ENCODE measurements around the gene C1orf53. TPM values are rescaled to one million over a fixed set of nuclear protein-coding genes. Genes with fewer than 3 reads are reported as not detected.

The C1orf53 gene
- total and polyA plus RNA-seq, 2 of the 4 experiments (the other 2 are of a cell fraction): 4.8 to 7.0 TPM

DNA sequence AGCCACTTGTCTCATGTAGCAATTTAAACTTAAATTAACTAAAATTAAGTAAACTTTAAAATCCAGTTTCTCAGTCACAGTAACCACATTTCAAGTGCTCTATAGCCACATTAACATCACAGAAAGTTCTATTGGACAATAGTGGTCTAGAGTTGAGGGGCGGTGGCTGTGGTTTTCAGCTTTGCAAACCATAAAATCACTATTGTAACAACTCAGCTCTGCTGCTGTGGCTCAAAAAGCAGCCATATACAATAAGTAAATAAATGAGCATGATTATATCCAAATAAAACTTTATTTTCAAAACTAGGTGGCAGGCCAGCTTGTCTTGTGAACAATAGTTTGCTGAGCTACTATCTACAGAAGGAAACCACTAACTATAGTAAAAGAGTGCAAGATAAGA, 43.4 kb upstream of the C1orf53 start:
- Histone ChIP-seq H2BK5ac (ENCODE audit: low read depth, low read length, poor library complexity, severe bottlenecking) (no peak overlapping the region), H3K27me3 (ENCODE audit: control insufficient read depth, insufficient read depth, low read length) (no peaks in the 10 kb centered on the region), H3K14ac (replicated peaks; ENCODE audit: low read depth, low read length) (no peak overlapping the region), H3K9me1 (ENCODE audit: insufficient read depth, low read length) (no peaks in the 10 kb centered on the region), H3K9me3 (ENCODE audit: control insufficient read depth, insufficient read depth, low read length) (no peaks in the 10 kb centered on the region), H3K27ac (ENCODE audit: insufficient read depth, low read length) (no peak overlapping the region), H3K23ac (ENCODE audit: low read depth, low read length) (no peak overlapping the region), H2AFZ (replicated peaks; ENCODE audit: low read length, poor library complexity) (no peak overlapping the region), H3K56ac (ENCODE audit: extremely low read depth, insufficient read depth, low read length) (no peak overlapping the region), H4K20me1 (ENCODE audit: insufficient read depth, low read length) (no peaks in the 10 kb centered on the region), H2BK120ac (ENCODE audit: low read depth, low read length) (no peak overlapping the region), H4K8ac (ENCODE audit: low read depth in 2 of 2, low read length in 2 of 2) (no peak overlapping the region), H2AK5ac (ENCODE audit: low read depth, low read length) (no peak overlapping the region), H4K5ac (ENCODE audit: low read depth, low read length) (no peak overlapping the region), H3K4me2 (ENCODE audit: low read depth, low read length) (no peak overlapping the region), H4K91ac (ENCODE audit: insufficient read depth, low read depth, low read length) (no peak overlapping the region), H3K4me1 (ENCODE audit: control insufficient read depth, insufficient read depth, low read length) (0 out of 2 replicates have a peak, but pooled peaks cover 3% of the 10 kb centered on the region), H3K4me3 (ENCODE audit: insufficient read depth, low read depth, low read length) (no peak overlapping the region), H3K4ac (ENCODE audit: low read depth, low read length) (no peak overlapping the region), H2BK20ac (ENCODE audit: low read depth, low read length) (no peak overlapping the region), H3K18ac (ENCODE audit: low read depth, low read length) (no peak overlapping the region), H3K9ac (ENCODE audit: low read depth, low read length) (no peak overlapping the region), H2BK15ac (ENCODE audit: low read depth, low read length) (no peak overlapping the region), H2AK9ac (replicated peaks; ENCODE audit: low read depth, low read length, poor library complexity) (no peak overlapping the region), H3K36me3 (ENCODE audit: control insufficient read depth, insufficient read depth, low read length) (no peaks in the 10 kb centered on the region), H3K79me1 (ENCODE audit: low read depth in 1 of 2, low read length in 2 of 2) (no peaks in the 10 kb centered on the region)
- TF ChIP-seq RAD21 (IDR thresholded peaks at IDR 0.05; ENCODE audit: low read length): no peak
- TF ChIP-seq MAZ (IDR thresholded peaks at IDR 0.05; ENCODE audit: borderline replicate concordance, low read depth, low read length): no peak
- intact Hi-C loops (cut with micrococcal nuclease): no loop called here
- ChIA-PET CTCF (interaction anchor here (0.5 to 1.6 kb wide), 2 partner anchors 10 to 167 kb away, joined by 4 to 5 read pairs; no protein-coding TSS in a partner anchor), POLR2A (ENCODE audit: unreplicated experiment) (no interaction called here)
- no CpG with 5 or more reads among the region's 1 CpG for WGBS, 2 experiments (ENCODE audit: extremely low coverage in 2 of 2, insufficient read length in 1 of 2)
- ATAC-seq (ENCODE audit: low read depth): no peak
- DNase-seq: no peak
- in situ Hi-C loops (cut with MboI; ENCODE audit: low sequenced_read_pairs): no loop called here
- dilution Hi-C loops (cut with HindIII; ENCODE audit: low sequenced_read_pairs, unreplicated experiment): no loop called here
- no TSS peak for BruUV-seq (replicated peaks)
